NB4 (cell line): ENCODE measurements around the gene FGF23.

Source experiments
- DNase-seq: peaks from one replicate; pipeline ENCODE4 v3.0.0; 2010; ENCODE audit warnings: low read depth
- H3K4me3 ChIP-seq: one replicate; pipeline ENCODE4 v1.5.1; 2011; ENCODE audit warnings: mild to moderate bottlenecking, low read depth, low read length, moderate library complexity
- MYC ChIP-seq: IDR thresholded peaks from 2 replicates; pipeline ENCODE4 v1.6.1; 2011; ENCODE audit warnings: low read depth, low read length
- POLR2A ChIP-seq: IDR thresholded peaks from 2 replicates; pipeline ENCODE4 v1.6.1; 2011; ENCODE audit warnings: mild to moderate bottlenecking; ENCODE audit not compliant: insufficient read length; ENCODE audit errors: extremely low read depth
- TF ChIP-seq, protein P1 (sequence below): IDR thresholded peaks from 2 replicates; pipeline ENCODE4 v1.6.1; 2011; ENCODE audit warnings: low read depth, low read length
- TF ChIP-seq, protein P2 (sequence below): IDR thresholded peaks from one replicate; pipeline ENCODE4 v1.5.1; 2012; ENCODE audit warnings: low read depth, low read length

FGF23 gene

DNA sequence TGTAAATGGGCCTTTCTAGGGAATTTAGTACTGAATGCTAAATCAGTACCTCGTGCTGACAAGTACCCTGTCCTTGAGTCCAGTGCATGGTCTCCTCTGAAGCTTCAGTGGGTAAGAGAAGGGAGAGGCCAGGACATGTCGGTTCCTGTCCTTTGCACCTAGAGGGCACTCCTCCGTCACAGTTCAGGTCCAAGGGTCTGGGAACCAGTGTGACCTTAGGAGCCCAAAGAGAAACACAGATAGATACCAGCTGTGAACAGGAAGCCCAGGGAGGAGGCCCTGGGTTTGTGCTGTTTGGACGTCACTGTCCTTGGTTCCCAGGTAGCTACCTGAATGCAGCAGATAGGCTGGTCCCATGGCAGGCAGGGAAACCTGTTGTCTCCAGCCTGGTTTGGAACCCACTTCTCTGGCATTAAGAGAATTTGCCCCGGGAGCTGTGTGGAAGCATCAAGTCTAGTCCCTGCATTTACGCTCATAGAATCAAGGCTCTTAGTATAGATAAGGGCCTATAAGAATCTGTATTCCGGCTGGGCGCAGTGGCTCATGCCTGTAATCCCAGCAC, 3.9 kb upstream of the FGF23 start:
- DNase-seq = peak; percentile 64
- TF ChIP-seq, protein P1, sequence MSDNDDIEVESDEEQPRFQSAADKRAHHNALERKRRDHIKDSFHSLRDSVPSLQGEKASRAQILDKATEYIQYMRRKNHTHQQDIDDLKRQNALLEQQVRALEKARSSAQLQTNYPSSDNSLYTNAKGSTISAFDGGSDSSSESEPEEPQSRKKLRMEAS = no peak
- TF ChIP-seq, protein P2, sequence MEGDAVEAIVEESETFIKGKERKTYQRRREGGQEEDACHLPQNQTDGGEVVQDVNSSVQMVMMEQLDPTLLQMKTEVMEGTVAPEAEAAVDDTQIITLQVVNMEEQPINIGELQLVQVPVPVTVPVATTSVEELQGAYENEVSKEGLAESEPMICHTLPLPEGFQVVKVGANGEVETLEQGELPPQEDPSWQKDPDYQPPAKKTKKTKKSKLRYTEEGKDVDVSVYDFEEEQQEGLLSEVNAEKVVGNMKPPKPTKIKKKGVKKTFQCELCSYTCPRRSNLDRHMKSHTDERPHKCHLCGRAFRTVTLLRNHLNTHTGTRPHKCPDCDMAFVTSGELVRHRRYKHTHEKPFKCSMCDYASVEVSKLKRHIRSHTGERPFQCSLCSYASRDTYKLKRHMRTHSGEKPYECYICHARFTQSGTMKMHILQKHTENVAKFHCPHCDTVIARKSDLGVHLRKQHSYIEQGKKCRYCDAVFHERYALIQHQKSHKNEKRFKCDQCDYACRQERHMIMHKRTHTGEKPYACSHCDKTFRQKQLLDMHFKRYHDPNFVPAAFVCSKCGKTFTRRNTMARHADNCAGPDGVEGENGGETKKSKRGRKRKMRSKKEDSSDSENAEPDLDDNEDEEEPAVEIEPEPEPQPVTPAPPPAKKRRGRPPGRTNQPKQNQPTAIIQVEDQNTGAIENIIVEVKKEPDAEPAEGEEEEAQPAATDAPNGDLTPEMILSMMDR = peak; percentile 52

DNA sequence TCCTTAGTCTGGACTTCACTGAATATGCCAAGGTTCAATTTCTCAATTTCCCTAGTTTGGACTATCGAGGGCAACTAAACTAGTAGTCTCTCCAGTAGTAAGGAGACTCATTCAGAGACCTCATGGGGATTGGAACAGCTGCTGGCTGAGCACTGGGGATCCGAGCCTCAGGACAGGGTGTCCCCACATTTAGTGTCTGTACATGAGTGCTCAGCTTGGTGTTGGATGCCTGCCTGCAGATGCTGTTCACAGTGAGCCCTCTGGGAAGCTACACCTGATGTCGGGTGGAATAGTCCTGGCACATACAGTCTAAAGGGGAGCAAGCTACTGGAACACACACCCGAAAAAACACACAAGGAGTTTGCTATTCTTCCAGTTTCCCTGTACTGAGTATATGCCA, 820 bp upstream of the FGF23 start:
- TF ChIP-seq, protein P1 = no peak
- no peak for TF ChIP-seq POLR2A
- TF ChIP-seq MYC = no peak
- TF ChIP-seq, protein P2 = no peak
- DNase-seq = no peak
- no peak overlapping the region for H3K4me3 ChIP-seq

More for the DNA sequence above, 3.9 kb upstream of the FGF23 start:
- H3K4me3 ChIP-seq = no peak overlapping the region

DNA sequence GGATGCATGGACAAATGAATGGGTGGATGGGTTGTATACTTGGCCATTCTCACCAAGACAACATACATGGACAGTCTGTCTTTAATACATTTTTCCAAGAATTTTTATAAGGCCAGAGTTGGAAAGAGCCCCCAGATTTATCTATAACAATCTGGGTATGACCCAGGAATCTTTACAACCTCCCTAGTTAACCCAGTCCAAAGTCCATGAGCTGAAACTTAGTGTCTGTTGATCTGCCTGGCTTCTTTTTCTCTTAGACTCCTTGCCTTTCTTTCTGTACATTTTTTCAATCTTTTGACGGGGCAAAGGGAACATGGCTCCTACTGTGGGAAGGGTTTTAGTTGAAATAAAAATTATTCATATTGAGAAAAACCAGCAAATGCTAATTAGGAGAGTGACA, 740 bp downstream of the FGF23 start:
- H3K4me3 ChIP-seq = no peak overlapping the region
- no peak for DNase-seq
- no peak for TF ChIP-seq POLR2A

DNA sequence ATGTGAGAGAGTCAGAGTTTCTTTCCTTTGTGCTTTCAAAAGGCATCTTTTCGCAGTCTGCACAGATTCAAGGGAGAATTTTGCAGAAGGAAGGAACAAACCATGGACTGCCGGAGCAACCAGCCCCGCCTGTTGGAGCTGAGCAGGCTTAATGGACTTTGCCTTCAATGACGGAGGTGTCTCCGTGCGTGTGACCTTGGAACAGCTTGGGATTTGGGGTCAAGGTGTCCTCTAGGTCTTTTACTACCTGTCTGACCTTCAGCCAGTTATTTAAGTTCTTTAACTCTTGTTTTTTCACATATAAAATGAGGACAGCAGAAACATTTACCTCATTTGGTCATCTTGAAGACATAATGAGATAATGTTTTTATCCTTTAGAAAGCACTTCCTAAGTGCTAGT, 4.1 kb downstream of the FGF23 start:
- no peak overlapping the region for H3K4me3 ChIP-seq
- TF ChIP-seq, protein P1 = no peak
- TF ChIP-seq, protein P2 = no peak
- no peak for TF ChIP-seq MYC
- no peak for TF ChIP-seq POLR2A
- DNase-seq = no peak

DNA sequence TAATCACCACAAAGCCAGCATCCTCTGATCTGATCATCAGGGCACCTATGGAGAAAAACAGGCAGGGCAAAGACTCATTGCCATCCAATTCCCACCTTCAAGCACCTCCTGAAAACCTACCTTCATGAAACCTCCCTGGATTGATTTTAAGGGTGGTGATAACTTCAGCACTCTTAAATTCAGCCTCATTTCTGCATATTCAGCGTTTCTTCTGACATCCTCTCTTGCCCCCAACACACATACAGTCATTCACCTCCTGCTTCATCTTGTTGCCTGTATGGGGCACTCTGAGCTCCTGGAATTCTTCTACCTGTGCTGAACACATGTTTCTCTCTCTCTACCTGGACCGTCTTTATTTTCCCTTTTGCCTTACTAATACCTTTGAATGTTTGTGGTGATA, 6.9 kb downstream of the FGF23 start:
- no peak for DNase-seq
- no peak overlapping the region for H3K4me3 ChIP-seq
- TF ChIP-seq, protein P2 = no peak
- no peak for TF ChIP-seq MYC
- TF ChIP-seq, protein P1 = no peak
- TF ChIP-seq POLR2A = no peak

DNA sequence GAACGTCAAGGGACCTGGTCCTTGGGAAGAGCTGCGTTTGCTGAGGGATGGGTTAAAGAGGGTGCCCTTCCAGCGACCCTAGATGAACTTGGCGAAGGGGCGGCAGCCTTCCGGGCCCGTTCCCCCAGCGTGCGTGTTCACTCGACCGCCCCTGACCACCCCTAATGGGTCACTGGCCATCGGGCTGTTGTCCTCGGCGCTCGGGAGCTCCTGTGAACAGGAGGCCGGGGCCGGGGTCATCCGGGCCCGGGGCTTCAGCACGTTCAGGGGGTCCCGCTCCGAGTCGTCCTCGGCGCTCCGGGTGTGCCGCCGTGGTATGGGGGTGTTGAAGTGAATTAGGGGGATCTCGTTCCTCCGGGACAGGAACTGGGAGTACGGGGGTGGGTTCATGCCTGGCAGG, 9.2 kb downstream of the FGF23 start:
- TF ChIP-seq, protein P2 = no peak
- TF ChIP-seq MYC (no peak), POLR2A (no peak)
- TF ChIP-seq, protein P1 = no peak

More for the DNA sequence above, 9.2 kb downstream of the FGF23 start:
- no peak for DNase-seq
- no peak overlapping the region for H3K4me3 ChIP-seq
